Islet of Langerhans (tissue), 1 donor: ENCODE measurements around the gene SLC2A8.

Experiments
- FAIRE-seq: peaks from one replicate; lab custom pipeline; 2011; peaks lifted over from hg19 to GRCh38; lab: Jason Lieb, UNC

Gene SLC2A8

GRCh38 chr9:127403507-127404192 lies 6.7 kb downstream of the SLC2A8 start:
- FAIRE-seq = no peak

- FAIRE-seq = no peak
Measured at GRCh38 chr9:127404631-127405030, 7.7 kb downstream of the SLC2A8 start.

GRCh38 chr9:127405344-127406125 lies 8.6 kb downstream of the SLC2A8 start:
- FAIRE-seq = no peak

- no peak for FAIRE-seq
Measured at GRCh38 chr9:127406799-127407491, 10.0 kb downstream of the SLC2A8 start.

- FAIRE-seq = no peak
Measured at GRCh38 chr9:127407492-127407843, 10.5 kb downstream of the SLC2A8 start.

- no peak for FAIRE-seq
Measured at GRCh38 chr9:127411122-127411521, 14.2 kb downstream of the SLC2A8 start.

GRCh38 chr9:127415141-127415540 lies 18.2 kb downstream of the SLC2A8 start:
- no peak for FAIRE-seq

GRCh38 chr9:127415657-127416056 lies 18.7 kb downstream of the SLC2A8 start:
- FAIRE-seq = no peak

GRCh38 chr9:127417131-127418036 lies 20.4 kb downstream of the SLC2A8 start:
- no peak for FAIRE-seq

- FAIRE-seq = no peak
Measured at GRCh38 chr9:127418037-127418471, 21.1 kb downstream of the SLC2A8 start.

- FAIRE-seq = no peak
Measured at GRCh38 chr9:127419348-127419747, 22.4 kb downstream of the SLC2A8 start.

- FAIRE-seq = no peak
Measured at GRCh38 chr9:127421057-127421456, 24.1 kb downstream of the SLC2A8 start.

- no peak for FAIRE-seq
Measured at GRCh38 chr9:127422133-127422782, 25.3 kb downstream of the SLC2A8 start.

GRCh38 chr9:127422787-127423186 lies 25.8 kb downstream of the SLC2A8 start:
- FAIRE-seq = no peak

GRCh38 chr9:127423476-127423933 lies 26.5 kb downstream of the SLC2A8 start:
- no peak for FAIRE-seq

GRCh38 chr9:127423934-127424675 lies 27.1 kb downstream of the SLC2A8 start, which contains the start of gene ZNF79:
ZNF79 (plus strand) TSS chr9:127424382; CDS start chr9:127424788, 406 bp downstream.
- FAIRE-seq = peak; percentile 95

GRCh38 chr9:127424676-127424999 lies 27.7 kb downstream of the SLC2A8 start:
- FAIRE-seq = no peak

GRCh38 chr9:127426756-127427155 lies 29.8 kb downstream of the SLC2A8 start:
- no peak for FAIRE-seq

GRCh38 chr9:127428348-127428747 lies 31.4 kb downstream of the SLC2A8 start:
- no peak for FAIRE-seq

GRCh38 chr9:127430415-127430814 lies 33.4 kb downstream of the SLC2A8 start:
- FAIRE-seq = no peak
